ENCODE results near the gene C9orf78.

DNA sequence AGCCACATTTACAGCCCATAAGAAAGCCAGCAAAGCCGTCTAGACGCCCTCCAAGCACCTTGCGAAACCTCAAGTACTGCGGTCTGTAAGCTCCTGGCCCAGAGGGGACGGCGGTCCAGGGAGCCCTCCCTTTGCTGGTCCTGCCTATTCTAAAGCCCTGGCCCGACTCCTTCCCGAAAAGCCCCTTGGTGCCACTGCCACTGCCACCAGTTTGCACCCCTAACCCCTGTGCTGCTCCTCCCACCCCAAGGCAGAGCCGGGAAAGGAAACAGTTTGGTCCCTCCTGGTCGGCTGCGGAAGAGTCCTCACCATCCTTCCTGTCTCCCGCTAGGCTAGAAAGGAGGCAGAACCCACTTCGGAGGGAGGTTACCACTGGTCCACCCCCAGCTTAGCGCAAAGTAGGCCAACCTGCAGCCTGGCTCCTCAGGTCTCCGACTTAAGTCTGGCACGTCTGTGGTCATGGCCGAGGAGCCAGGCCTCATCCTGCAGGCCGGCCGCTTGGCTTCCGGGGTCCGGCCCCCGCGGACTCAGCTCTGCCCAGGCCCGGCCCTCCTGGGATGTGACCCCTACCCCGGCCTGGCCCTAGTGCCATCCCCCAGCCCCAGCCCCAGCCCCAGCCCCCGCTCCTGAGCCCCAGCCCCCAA lies 12.1 kb downstream of the C9orf78 start:
- TF ChIP-seq POLR2AphosphoS5 (IDR thresholded peaks at IDR 0.05) (no peak), POLR2A (IDR thresholded peaks at IDR 0.05) (no peak)
- TF ChIP-seq, protein P1, sequence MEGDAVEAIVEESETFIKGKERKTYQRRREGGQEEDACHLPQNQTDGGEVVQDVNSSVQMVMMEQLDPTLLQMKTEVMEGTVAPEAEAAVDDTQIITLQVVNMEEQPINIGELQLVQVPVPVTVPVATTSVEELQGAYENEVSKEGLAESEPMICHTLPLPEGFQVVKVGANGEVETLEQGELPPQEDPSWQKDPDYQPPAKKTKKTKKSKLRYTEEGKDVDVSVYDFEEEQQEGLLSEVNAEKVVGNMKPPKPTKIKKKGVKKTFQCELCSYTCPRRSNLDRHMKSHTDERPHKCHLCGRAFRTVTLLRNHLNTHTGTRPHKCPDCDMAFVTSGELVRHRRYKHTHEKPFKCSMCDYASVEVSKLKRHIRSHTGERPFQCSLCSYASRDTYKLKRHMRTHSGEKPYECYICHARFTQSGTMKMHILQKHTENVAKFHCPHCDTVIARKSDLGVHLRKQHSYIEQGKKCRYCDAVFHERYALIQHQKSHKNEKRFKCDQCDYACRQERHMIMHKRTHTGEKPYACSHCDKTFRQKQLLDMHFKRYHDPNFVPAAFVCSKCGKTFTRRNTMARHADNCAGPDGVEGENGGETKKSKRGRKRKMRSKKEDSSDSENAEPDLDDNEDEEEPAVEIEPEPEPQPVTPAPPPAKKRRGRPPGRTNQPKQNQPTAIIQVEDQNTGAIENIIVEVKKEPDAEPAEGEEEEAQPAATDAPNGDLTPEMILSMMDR (IDR thresholded peaks at IDR 0.05): no peak

All from breast epithelium (tissue), 3 donors.